GM10266 (cell line): ENCODE results near the gene RPL41.

Source experiments
- DNase-seq: peaks from one replicate; pipeline ENCODE4 v3.0.0; 2012; ENCODE audit errors: extremely low spot score
- TF ChIP-seq, protein P1 (sequence below): IDR thresholded peaks from 2 replicates; pipeline ENCODE4 v1.5.1; 2012; ENCODE audit warnings: mild to moderate bottlenecking, low read depth; ENCODE audit not compliant: control insufficient read depth, insufficient read depth; ENCODE audit errors: missing control alignments

RPL41 gene

DNA sequence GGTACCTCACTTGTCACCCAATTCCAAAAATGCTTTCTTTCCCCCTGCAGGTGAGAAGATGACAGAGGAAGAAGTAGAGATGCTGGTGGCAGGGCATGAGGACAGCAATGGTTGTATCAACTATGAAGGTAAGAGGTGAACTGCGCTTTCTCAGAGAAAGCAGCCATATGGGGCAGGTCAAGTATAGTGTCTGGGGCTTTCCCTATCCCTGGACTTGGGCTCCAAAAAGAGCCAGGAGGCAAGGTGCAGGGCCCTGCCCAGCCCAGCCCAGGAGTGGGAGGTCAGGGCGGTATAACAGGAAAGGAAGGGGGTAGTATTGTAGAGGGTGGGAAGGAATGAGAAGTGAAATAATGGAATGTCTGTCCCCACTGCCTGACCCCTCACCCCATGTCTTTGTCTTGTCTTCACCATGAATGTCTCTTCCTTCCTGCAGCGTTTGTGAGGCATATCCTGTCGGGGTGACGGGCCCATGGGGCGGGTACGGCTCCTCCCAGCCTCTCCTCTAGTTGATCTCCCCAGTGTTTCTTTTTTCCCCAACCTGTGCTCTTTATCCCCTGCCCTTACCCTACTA lies 43.8 kb downstream of the RPL41 start:
- DNase-seq, result no peak
- TF ChIP-seq, protein P1, sequence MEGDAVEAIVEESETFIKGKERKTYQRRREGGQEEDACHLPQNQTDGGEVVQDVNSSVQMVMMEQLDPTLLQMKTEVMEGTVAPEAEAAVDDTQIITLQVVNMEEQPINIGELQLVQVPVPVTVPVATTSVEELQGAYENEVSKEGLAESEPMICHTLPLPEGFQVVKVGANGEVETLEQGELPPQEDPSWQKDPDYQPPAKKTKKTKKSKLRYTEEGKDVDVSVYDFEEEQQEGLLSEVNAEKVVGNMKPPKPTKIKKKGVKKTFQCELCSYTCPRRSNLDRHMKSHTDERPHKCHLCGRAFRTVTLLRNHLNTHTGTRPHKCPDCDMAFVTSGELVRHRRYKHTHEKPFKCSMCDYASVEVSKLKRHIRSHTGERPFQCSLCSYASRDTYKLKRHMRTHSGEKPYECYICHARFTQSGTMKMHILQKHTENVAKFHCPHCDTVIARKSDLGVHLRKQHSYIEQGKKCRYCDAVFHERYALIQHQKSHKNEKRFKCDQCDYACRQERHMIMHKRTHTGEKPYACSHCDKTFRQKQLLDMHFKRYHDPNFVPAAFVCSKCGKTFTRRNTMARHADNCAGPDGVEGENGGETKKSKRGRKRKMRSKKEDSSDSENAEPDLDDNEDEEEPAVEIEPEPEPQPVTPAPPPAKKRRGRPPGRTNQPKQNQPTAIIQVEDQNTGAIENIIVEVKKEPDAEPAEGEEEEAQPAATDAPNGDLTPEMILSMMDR, result no peak

- TF ChIP-seq, protein P1, result no peak
- no peak for DNase-seq
Measured at GRCh38 chr12:56160894-56161689, 44.7 kb downstream of the RPL41 start.

- no peak for DNase-seq
- TF ChIP-seq, protein P1, result no peak
Measured at GRCh38 chr12:56161690-56162351, 45.4 kb downstream of the RPL41 start.

DNA sequence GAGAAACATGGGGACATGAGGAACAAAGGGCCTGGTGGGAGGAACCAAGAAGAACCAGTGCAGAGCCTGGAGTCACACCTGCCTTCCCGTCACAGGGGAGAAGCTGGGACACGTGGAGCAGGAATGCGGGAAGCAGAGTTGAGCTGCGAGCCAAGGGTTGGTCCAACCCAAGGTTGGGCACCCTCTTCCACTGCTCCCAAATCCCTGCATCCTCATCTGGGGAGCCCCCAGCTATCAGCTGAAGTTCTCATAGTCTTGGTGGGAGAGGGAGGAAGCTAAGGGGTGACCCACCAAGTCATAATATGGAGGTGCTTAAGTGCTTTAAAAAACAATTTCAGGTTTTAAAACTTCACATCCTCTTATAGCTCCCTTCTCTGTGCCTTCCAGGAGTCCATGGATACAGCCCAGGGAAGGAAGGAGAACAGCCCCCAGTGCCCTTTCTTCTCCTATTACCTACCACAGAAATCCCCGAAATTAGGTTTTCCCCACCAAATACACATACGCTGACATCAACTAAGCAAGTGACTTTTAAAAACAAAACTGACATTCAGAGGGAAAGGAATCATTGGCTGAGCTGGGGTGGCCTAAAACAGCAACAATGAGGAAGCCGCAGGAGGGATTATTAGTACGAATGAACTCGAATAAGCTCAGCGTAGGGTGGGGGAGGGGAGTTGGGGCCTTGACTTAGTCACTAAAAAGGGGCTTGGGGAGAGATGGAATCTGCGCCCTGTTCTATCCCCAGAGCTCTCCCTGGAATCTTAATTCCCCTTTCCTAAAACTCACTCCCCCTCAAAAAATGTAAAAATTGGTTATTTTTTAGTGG lies 46.2 kb downstream of the RPL41 start:
- TF ChIP-seq, protein P1, result no peak

DNA sequence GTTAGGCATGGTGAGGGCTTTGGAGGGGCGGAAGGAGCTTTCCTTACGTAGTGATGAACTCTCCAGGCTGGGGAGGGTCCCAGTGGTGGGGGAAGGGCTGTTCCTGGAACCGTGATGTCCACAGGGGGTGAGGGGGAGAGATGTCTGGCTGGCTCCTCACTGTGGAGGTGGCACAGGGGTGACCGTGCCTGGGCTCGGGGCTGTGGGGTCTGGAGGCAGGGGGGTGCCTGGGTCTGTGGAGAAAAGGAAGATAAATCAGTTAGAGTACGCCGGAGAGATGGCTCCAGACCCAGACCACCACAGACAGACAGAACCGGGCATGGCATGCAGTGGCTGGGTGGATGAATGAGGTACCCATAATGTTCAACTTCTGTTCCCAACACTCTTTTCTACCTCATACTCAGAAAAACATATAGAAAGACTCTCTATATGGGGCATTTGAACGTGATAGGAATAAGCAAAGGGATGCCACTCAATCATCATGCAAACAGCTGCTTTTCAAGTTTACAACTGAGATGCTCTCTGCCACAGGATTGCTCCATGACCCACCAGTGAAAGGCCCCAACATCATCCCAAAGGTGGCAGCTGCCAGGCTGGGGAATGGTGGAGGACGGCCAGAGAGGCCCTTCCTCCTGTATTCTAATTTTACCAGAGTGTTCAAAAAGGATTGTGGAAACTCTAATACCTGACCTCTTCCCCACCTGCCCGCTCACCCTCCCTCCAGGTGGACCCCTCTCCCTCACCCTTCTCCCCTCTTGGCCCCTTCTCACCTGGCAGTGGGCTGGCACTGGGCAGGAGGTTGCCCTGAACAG lies 47.3 kb downstream of the RPL41 start:
- DNase-seq, result no peak
- TF ChIP-seq, protein P1, result no peak

More for the DNA sequence above, 46.2 kb downstream of the RPL41 start:
- DNase-seq, result no peak

DNA sequence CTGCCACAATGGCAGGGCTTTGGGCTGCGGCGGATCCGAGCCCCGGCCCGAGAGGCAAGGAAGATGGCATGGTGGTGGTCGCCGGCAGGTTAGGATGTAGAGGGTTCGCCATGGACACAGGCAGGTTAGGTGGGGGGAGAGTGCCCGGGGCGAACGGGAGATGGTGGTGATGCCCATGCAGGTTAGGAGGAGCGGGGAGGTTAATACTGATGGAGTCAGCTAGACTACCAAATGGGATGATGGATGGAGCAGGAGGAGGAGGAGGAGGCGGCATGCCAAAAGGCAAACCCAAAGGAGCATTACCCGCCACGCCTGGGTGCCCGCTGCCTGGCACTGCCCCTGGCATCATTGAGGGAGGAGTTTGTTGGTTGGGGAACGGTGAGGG lies 47.9 kb downstream of the RPL41 start:
- DNase-seq, result no peak
- TF ChIP-seq, protein P1, result no peak
